T47D (cell line): ENCODE measurements around the gene VKORC1L1.
"Not testable (repeated sequence)": the region's sequence is repeated elsewhere in the genome, so short reads cannot be mapped to it uniquely, and the experiment has no call there.

Source experiments
- DNase-seq, 2 experiments: peaks; one replicate each; pipeline versions ENCODE4 v3.0.0 to v3.0.0-alpha.2; 2011 to 2012; ENCODE audit warnings: low read depth in 1 of 2, low spot score in 1 of 2
- JUND ChIP-seq: IDR thresholded peaks from 2 replicates; pipeline ENCODE4 v1.6.1; 2012; ENCODE audit warnings: low read depth
- in situ Hi-C: cut with HindIII; loops from 2 replicates; pipeline ENCODE4 v1.10.0; 2016; ENCODE audit warnings: low sequenced_read_pairs, low pct_unique_long_range_greater_than_20kb

The VKORC1L1 gene

GRCh38 chr7:65907501-65908198 lies 34.8 kb downstream of the VKORC1L1 start:
- no peak for DNase-seq
- TF ChIP-seq JUND: no peak
- in situ Hi-C loops: no loop called here

GRCh38 chr7:65910237-65910636 lies 37.4 kb downstream of the VKORC1L1 start:
- DNase-seq: no peak
- no peak for TF ChIP-seq JUND
- in situ Hi-C loops: no loop called here

- no peak for TF ChIP-seq JUND
- no peak for DNase-seq
- in situ Hi-C loops: no loop called here
These were observed 39.4 kb downstream of the VKORC1L1 start for GRCh38 chr7:65912237-65912636.

GRCh38 chr7:65915921-65916657 lies 43.2 kb downstream of the VKORC1L1 start:
- DNase-seq: no peak
- in situ Hi-C loops: no loop called here
- no peak for TF ChIP-seq JUND

- DNase-seq: no peak
- in situ Hi-C loops: no loop called here
These were observed 50.4 kb downstream of the VKORC1L1 start for GRCh38 chr7:65923316-65923715.

DNA sequence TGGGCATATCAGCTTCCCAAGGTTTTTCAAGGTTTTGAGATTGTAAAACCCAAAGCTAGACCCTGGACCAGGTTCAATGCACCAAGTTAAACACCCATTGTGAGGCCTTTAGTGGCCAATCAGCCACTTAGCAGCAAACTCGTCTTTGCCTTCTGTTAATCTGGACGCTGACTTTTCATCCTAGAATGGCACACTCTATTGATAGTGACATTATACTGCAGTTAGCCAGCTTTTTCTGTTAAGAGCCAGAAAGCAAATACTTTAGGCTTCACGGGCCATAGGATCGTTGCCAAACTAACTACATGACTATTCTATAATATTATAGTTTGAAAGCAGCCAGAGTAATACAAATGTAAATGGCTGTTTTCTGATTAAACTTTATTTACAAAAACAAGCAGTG lies 51.3 kb downstream of the VKORC1L1 start:
- in situ Hi-C loops: no loop called here
- no peak for TF ChIP-seq JUND
- DNase-seq: no peak

More at GRCh38 chr7:65923316-65923715, 50.4 kb downstream of the VKORC1L1 start:
- TF ChIP-seq JUND: no peak

GRCh38 chr7:65925040-65925439 lies 52.2 kb downstream of the VKORC1L1 start:
- no peak for TF ChIP-seq JUND
- in situ Hi-C loops: no loop called here
- no peak for DNase-seq

GRCh38 chr7:65926588-65926987 lies 53.7 kb downstream of the VKORC1L1 start:
- in situ Hi-C loops: no loop called here

GRCh38 chr7:65927489-65928448 lies 54.9 kb downstream of the VKORC1L1 start:
- in situ Hi-C loops: no loop called here
- DNase-seq: no peak
- TF ChIP-seq JUND: no peak

More at GRCh38 chr7:65926588-65926987, 53.7 kb downstream of the VKORC1L1 start:
- no peak for TF ChIP-seq JUND
- no peak for DNase-seq

DNA sequence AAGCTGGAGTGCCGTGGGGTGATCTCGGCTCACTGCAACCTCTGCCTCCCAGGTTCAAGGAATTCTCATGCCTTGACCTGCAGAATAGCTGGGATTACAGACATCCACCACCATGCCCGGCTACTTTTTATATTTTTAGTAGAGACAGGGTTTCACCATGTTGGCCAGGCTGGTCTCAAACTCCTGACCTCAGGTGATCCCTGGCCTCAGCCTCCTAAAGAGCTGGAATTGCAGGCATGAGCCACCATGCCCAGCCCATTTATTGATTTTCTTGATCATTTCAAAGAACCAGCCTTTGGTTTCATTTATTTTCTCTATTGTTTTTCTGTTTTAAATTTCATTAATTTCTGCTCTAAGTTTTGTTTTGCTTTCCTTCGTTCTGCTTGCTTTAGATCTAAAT lies 58.8 kb downstream of the VKORC1L1 start:
- no peak for DNase-seq
- in situ Hi-C loops: no loop called here
- TF ChIP-seq JUND: no peak

GRCh38 chr7:65937296-65937695 lies 64.4 kb downstream of the VKORC1L1 start:
- DNase-seq: no peak
- in situ Hi-C loops: no loop called here
- TF ChIP-seq JUND: no peak

DNA sequence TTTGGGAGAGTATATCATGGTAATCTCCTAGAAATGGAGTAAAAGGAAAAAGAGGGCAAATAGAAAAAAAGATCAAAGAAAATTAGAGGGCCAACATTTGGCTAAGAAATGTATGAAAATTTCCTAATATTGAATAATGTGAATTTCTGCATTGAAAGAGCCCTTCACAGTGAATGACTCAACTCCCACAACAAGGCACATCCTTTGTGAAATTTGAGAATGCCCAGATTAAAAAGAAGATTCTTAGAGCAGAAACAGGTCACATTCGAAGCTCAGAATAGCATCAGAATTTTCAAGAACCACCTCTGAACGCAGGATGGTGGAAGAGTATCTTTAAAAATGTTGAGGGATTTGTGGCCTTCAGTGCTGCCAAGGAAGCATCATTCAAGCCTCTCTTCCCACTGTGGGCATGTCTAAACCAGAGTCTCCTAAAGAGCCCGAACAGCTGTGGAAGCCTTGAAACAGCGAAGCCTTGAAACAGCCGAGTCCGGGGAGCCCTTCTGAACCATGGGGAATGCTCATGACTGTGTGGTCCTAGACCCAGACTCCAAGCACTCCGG lies 65.5 kb downstream of the VKORC1L1 start:
- no peak for TF ChIP-seq JUND
- in situ Hi-C loops: no loop called here
- no peak for DNase-seq

- DNase-seq, in situ Hi-C loops: not testable (repeated sequence)
These were observed 72.9 kb downstream of the VKORC1L1 start for GRCh38 chr7:65945787-65946186.
